ENCODE results near the gene RNF212.

The RNF212 gene

GRCh38 chr4:1060621-1061020 lies 52.7 kb downstream of the RNF212 start:
- TF ChIP-seq TAF1 (IDR thresholded peaks at IDR 0.05; ENCODE audit: borderline replicate concordance, insufficient read depth, low read length) (no peak), FOXP2 (optimal IDR thresholded peaks at IDR 0.05; ENCODE audit: borderline replicate concordance, extremely low read depth, extremely low read length, insufficient read depth) (no peak), REST (IDR thresholded peaks at IDR 0.05; ENCODE audit: insufficient read depth in 1 of 2, low read depth in 2 of 2, low read length in 2 of 2) (no peak)

GRCh38 chr4:1060121-1060520 lies 53.2 kb downstream of the RNF212 start:
- TF ChIP-seq FOXP2 (optimal IDR thresholded peaks at IDR 0.05; ENCODE audit: borderline replicate concordance, extremely low read depth, extremely low read length, insufficient read depth) (no peak), SIN3A (IDR thresholded peaks at IDR 0.05; ENCODE audit: borderline replicate concordance, insufficient read depth, low read length) (no peak), POLR2AphosphoS5 (IDR thresholded peaks at IDR 0.05; ENCODE audit: low read depth, low read length) (no peak), TAF1 (IDR thresholded peaks at IDR 0.05; ENCODE audit: borderline replicate concordance, insufficient read depth, low read length) (no peak)

GRCh38 chr4:1058997-1059665 lies 54.2 kb downstream of the RNF212 start:
- TF ChIP-seq REST (IDR thresholded peaks at IDR 0.05; ENCODE audit: insufficient read depth in 1 of 2, low read depth in 2 of 2, low read length in 2 of 2) (no peak), SIN3A (IDR thresholded peaks at IDR 0.05; ENCODE audit: borderline replicate concordance, insufficient read depth, low read length) (no peak), FOXP2 (optimal IDR thresholded peaks at IDR 0.05; ENCODE audit: borderline replicate concordance, extremely low read depth, extremely low read length, insufficient read depth) (no peak), TAF1 (IDR thresholded peaks at IDR 0.05; ENCODE audit: borderline replicate concordance, insufficient read depth, low read length) (no peak), POLR2AphosphoS5 (IDR thresholded peaks at IDR 0.05; ENCODE audit: low read depth, low read length) (no peak)

GRCh38 chr4:1058198-1058996 lies 55.0 kb downstream of the RNF212 start:
- no peak for TF ChIP-seq TAF1 (IDR thresholded peaks at IDR 0.05; ENCODE audit: borderline replicate concordance, insufficient read depth, low read length)
- no peak for TF ChIP-seq FOXP2 (optimal IDR thresholded peaks at IDR 0.05; ENCODE audit: borderline replicate concordance, extremely low read depth, extremely low read length, insufficient read depth)
- TF ChIP-seq POLR2AphosphoS5 (IDR thresholded peaks at IDR 0.05; ENCODE audit: low read depth, low read length), result no peak
- no peak for TF ChIP-seq SIN3A (IDR thresholded peaks at IDR 0.05; ENCODE audit: borderline replicate concordance, insufficient read depth, low read length)
- TF ChIP-seq REST (IDR thresholded peaks at IDR 0.05; ENCODE audit: insufficient read depth in 1 of 2, low read depth in 2 of 2, low read length in 2 of 2), result no peak

GRCh38 chr4:1057403-1057745 lies 56.0 kb downstream of the RNF212 start:
- TF ChIP-seq REST (IDR thresholded peaks at IDR 0.05; ENCODE audit: insufficient read depth in 1 of 2, low read depth in 2 of 2, low read length in 2 of 2) (no peak), SIN3A (IDR thresholded peaks at IDR 0.05; ENCODE audit: borderline replicate concordance, insufficient read depth, low read length) (no peak), POLR2AphosphoS5 (IDR thresholded peaks at IDR 0.05; ENCODE audit: low read depth, low read length) (no peak), FOXP2 (optimal IDR thresholded peaks at IDR 0.05; ENCODE audit: borderline replicate concordance, extremely low read depth, extremely low read length, insufficient read depth) (no peak), TAF1 (IDR thresholded peaks at IDR 0.05; ENCODE audit: borderline replicate concordance, insufficient read depth, low read length) (no peak)
